GM19397 (cell line): ENCODE data around the gene DHFR.
"Not testable (repeated sequence)": the region's sequence is repeated elsewhere in the genome, so short reads cannot be mapped to it uniquely, and the experiment has no call there.

ENCODE experiments used
- ATAC-seq: cut with Tn5 transposase; IDR thresholded peaks from one replicate; pipeline ENCODE4 v1.9.1; 2021; ENCODE audit warnings: mild to moderate bottlenecking, moderate library complexity; ENCODE audit not compliant: unreplicated experiment

DHFR gene

GRCh38 chr5:80597500-80597899, 57.3 kb downstream of the DHFR start:
- ATAC-seq: no peak

GRCh38 chr5:80594810-80595209, 60.0 kb downstream of the DHFR start:
- no peak for ATAC-seq

GRCh38 chr5:80592761-80593160, 62.0 kb downstream of the DHFR start:
- ATAC-seq: no peak

- no peak for ATAC-seq
Observed at GRCh38 chr5:80592105-80592504, 62.7 kb downstream of the DHFR start.

GRCh38 chr5:80591352-80591751, 63.4 kb downstream of the DHFR start:
- ATAC-seq: no peak

- ATAC-seq: no peak
Observed at GRCh38 chr5:80590766-80591165, 64.0 kb downstream of the DHFR start.

GRCh38 chr5:80588858-80589540, 65.8 kb downstream of the DHFR start:
- ATAC-seq: no peak

- ATAC-seq: no peak
Observed at GRCh38 chr5:80584770-80585169, 70.0 kb downstream of the DHFR start.

GRCh38 chr5:80580291-80580690, 74.5 kb downstream of the DHFR start:
- ATAC-seq: not testable (repeated sequence)

- no peak for ATAC-seq
Observed at GRCh38 chr5:80579050-80579449, 75.7 kb downstream of the DHFR start.

- ATAC-seq: no peak
Observed at GRCh38 chr5:80577707-80578106, 77.1 kb downstream of the DHFR start.

- no peak for ATAC-seq
Observed at GRCh38 chr5:80576383-80576782, 78.4 kb downstream of the DHFR start.
